HepG2 (cell line): ENCODE results near the gene HTR4. TPM values are rescaled to one million over a fixed set of nuclear protein-coding genes. Genes with fewer than 3 reads are reported as not detected.

Experiments used
- ATAC-seq: fragments of 200-7000 bp; cut with Tn5 transposase; 3 replicates; pipeline ENCODE4 v1.9.1; 2020; ENCODE audit warnings: mild to moderate bottlenecking, moderate library complexity
- BruUV-seq: library from RNA; stranded (reverse); fragments of 400-500 nt; replicated peaks from 2 replicates; lab custom pipeline; 2021; lab: Mats Ljungman, UMichigan
- CTCF ChIA-PET: fragments of 300-600 bp; formaldehyde crosslinking; extraction: SDS; loops from one replicate; lab custom pipeline; 2021; ENCODE audit warnings: low total read pairs, inconsistent platforms, low intra/inter-chr PET ratio; lab: Yijun Ruan, JAX
- POLR2A ChIA-PET: fragments of 350-600 bp; sonication (Branson Sonifier 250); formaldehyde crosslinking; loops from one replicate; lab custom pipeline; 2020; ENCODE audit warnings: antibody characterized with exemption, inconsistent platforms; lab: Yijun Ruan, JAX
- DNase-seq: peaks from one replicate; pipeline ENCODE4 v3.0.0-alpha.2; 2015; ENCODE audit warnings: low spot score
- FAIRE-seq: peaks from 3 replicates; lab custom pipeline; 2011; peaks lifted over from hg19 to GRCh38; lab: Jason Lieb, UNC
- H2AFZ ChIP-seq: one replicate; pipeline ENCODE4 v1.6.1; 2011; ENCODE audit warnings: low read length, inconsistent platforms
- H3K27ac ChIP-seq: fragments of 300-600 bp; 3 replicates; pipeline ENCODE4 v1.8.0; 2011; ENCODE audit warnings: mixed run types, mild to moderate bottlenecking, mixed read lengths, low read length, inconsistent platforms; ENCODE audit not compliant: insufficient read depth; ENCODE audit errors: extremely low read length
- H3K27me3 ChIP-seq, 2 experiments: fragments of 200-600 bp in 1 of 2; 2 replicates in 1 of 2; 3 replicates in 1 of 2; pipeline versions ENCODE4 v1.6.0 to v1.8.0; 2011; ENCODE audit warnings: low read length in 2 of 2, mild to moderate bottlenecking in 2 of 2, moderate library complexity in 2 of 2, inconsistent platforms in 1 of 2; ENCODE audit not compliant: insufficient read depth in 2 of 2, control insufficient read depth in 1 of 2
- H3K36me3 ChIP-seq, 2 experiments: fragments of 200-600 bp in 1 of 2; replicated peaks in 1 of 2; 2 replicates in 1 of 2; 3 replicates in 1 of 2; pipeline versions ENCODE4 v1.5.1 to v1.8.0; 2011; ENCODE audit warnings: low read length in 2 of 2, inconsistent platforms in 1 of 2; ENCODE audit not compliant: insufficient read depth in 2 of 2, control insufficient read depth in 1 of 2
- H3K4me1 ChIP-seq: 2 replicates; pipeline ENCODE4 v1.5.1; 2012; ENCODE audit warnings: low read length, inconsistent platforms; ENCODE audit not compliant: insufficient read depth
- H3K4me2 ChIP-seq: 2 replicates; pipeline ENCODE4 v1.6.0; 2011; ENCODE audit warnings: low read depth, low read length, inconsistent platforms
- H3K4me3 ChIP-seq, 3 experiments: fragments of 200-600 bp in 1 of 3; sonication (generic), shearing (Covaris generic) in 1 of 3; replicated peaks in 1 of 3; 2 replicates each; pipeline ENCODE4 v1.5.1; 2011 to 2016; ENCODE audit warnings: low read length in 3 of 3, inconsistent platforms in 2 of 3, low read depth in 2 of 3, mild to moderate bottlenecking in 2 of 3, control low read depth in 1 of 3, mixed read lengths in 1 of 3; ENCODE audit not compliant: insufficient read depth in 1 of 3
- H3K79me2 ChIP-seq: one replicate; pipeline ENCODE4 v1.6.1; 2011; ENCODE audit warnings: low read length, inconsistent platforms; ENCODE audit not compliant: insufficient read depth
- H3K9ac ChIP-seq: 2 replicates; pipeline ENCODE4 v1.6.0; 2011; ENCODE audit warnings: mild to moderate bottlenecking, low read depth, low read length, inconsistent platforms; ENCODE audit not compliant: insufficient read depth
- H3K9me3 ChIP-seq: 2 replicates; pipeline ENCODE4 v1.5.1; 2012; ENCODE audit warnings: mild to moderate bottlenecking, low read length
- H4K20me1 ChIP-seq: 2 replicates; pipeline ENCODE4 v1.6.0; 2011; ENCODE audit warnings: inconsistent platforms, mild to moderate bottlenecking, low read length, moderate library complexity; ENCODE audit not compliant: insufficient read depth
- KLF11 ChIP-seq: IDR thresholded peaks from 2 replicates; pipeline ENCODE4 v1.6.1; 2016; ENCODE audit warnings: missing compliant biosample characterization
- MIER3 ChIP-seq: IDR thresholded peaks from 2 replicates; pipeline ENCODE4 v1.6.1; 2016; ENCODE audit warnings: missing compliant biosample characterization, borderline replicate concordance
- MYPOP ChIP-seq: sonication (generic); formaldehyde crosslinking; IDR thresholded peaks from 2 replicates; pipeline ENCODE4 v1.8.1; 2023; ENCODE audit warnings: mild to moderate bottlenecking, moderate library complexity, missing genetic modification reagents
- NCOA1 ChIP-seq: sonication (generic); formaldehyde crosslinking; IDR thresholded peaks from 2 replicates; pipeline ENCODE4 v1.9.0; 2021; ENCODE audit warnings: missing genetic modification reagents
- POLR2G ChIP-seq: fragments of 200-400 bp; formaldehyde crosslinking; IDR thresholded peaks from 2 replicates; pipeline ENCODE4 v1.6.1; 2018; ENCODE audit warnings: mild to moderate bottlenecking, low read depth, low read length, moderate library complexity
- RBM22 ChIP-seq: fragments of 200-400 bp; formaldehyde crosslinking; optimal IDR thresholded peaks from 2 replicates; pipeline ENCODE3; 2017; ENCODE audit warnings: mild to moderate bottlenecking, low read length, moderate library complexity
- SETDB1 ChIP-seq: sonication (generic); formaldehyde crosslinking; IDR thresholded peaks from 2 replicates; pipeline ENCODE4 v1.5.1; 2020; ENCODE audit warnings: missing genetic modification reagents, mild to moderate bottlenecking, borderline replicate concordance
- ZNF281 ChIP-seq: sonication (generic); formaldehyde crosslinking; IDR thresholded peaks from 2 replicates; pipeline ENCODE4 v1.4.0; 2020; ENCODE audit warnings: missing genetic modification reagents, borderline replicate concordance
- ZNF331 ChIP-seq: sonication (generic); formaldehyde crosslinking; IDR thresholded peaks from 2 replicates; pipeline ENCODE4 v1.4.0; 2020; ENCODE audit warnings: missing genetic modification reagents
- ZNF460 ChIP-seq: sonication (generic); formaldehyde crosslinking; IDR thresholded peaks from 2 replicates; pipeline ENCODE4 v1.5.1; 2020; ENCODE audit warnings: missing genetic modification reagents, mild to moderate bottlenecking, borderline replicate concordance
- WGBS: methylation state at CpG from one replicate; pipeline ENCODE4 v1.1.6; 2017; ENCODE audit warnings: low lambda C conversion rate; 5-methylcytosine and 5-hydroxymethylcytosine counted together
- in situ Hi-C: cut with HindIII; loops from 2 replicates; pipeline ENCODE4 v1.10.0; 2017; ENCODE audit warnings: low pct_unique_long_range_greater_than_20kb; ENCODE audit not compliant: extremely low pct_ligation_motif_present
- intact Hi-C: fragments of 100-400 bp; cut with micrococcal nuclease; formaldehyde crosslinking; loops from one replicate; pipeline ENCODE4 v1.10.0; 2022; ENCODE audit not compliant: unreplicated experiment
- polyA plus RNA-seq, 8 experiments: library from polyadenylated mRNA; depleted of rRNA in 3 of 8; stranded (reverse) in 7 of 8; unstranded in 1 of 8; fragments of >200 nt; fragmentation: Illumina TruSeq in 4 of 8; extraction: Trizol in 4 of 8; gene quantifications; 2 replicates each; pipeline versions ENCODE4 v1.2.1 to v1.2.3, GENCODE V29; 2011 to 2016; ENCODE audit warnings: low read depth in 4 of 8, missing spikeins in 1 of 8, mixed read lengths in 1 of 8; ENCODE audit not compliant: insufficient read depth in 1 of 8
- total RNA-seq, 5 experiments: library from RNA; depleted of rRNA; stranded (reverse); fragments of >200 nt; fragmentation: Illumina TruSeq; extraction: Trizol; gene quantifications; 2 replicates each; pipeline ENCODE4 v1.2.3, GENCODE V29; 2016; ENCODE audit warnings: low read depth in 1 of 5
- TF ChIP-seq, protein P1 (sequence below): IDR thresholded peaks from 2 replicates; pipeline ENCODE4 v1.6.1; 2012; ENCODE audit warnings: low read depth, low read length, improper control_type of control experiment

The HTR4 gene
- total and polyA plus RNA-seq, 2 of the 13 experiments (the other 11 are each of a cell fraction or from before 2014, with no cell fraction given), result not detected

DNA sequence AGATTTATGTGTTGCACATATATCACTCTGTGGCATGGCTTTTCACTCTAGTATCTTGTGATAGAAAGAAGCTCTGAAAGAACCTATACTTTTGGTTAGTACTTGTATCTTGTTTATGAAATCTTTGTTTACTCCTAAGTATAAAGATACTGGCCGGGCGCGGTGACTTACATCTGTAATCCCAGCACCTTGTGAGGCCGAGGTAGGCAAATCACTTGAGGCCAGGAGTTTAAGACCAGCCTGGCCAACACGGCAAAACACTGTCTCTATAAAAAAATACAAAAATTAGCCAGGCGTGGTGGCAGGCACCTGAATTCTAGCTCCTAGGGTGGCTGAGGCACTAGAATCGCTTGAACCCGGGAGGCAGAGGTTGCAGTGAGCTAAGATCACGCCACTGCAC lies 141.8 kb downstream of the HTR4 start:
- FAIRE-seq, result no peak
- intact Hi-C loops, result no loop called here
- Histone ChIP-seq H2AFZ (no peak overlapping the region), H3K27ac (no peak overlapping the region), H3K4me2 (no peak overlapping the region), H3K4me1 (no peaks in the 10 kb centered on the region), H3K9ac (no peak overlapping the region), H3K36me3 (no peaks in the 10 kb centered on the region), H3K79me2 (no peaks in the 10 kb centered on the region), H4K20me1 (no peaks in the 10 kb centered on the region), H3K4me3 (no peak overlapping the region), H3K9me3 (no peaks in the 10 kb centered on the region), H3K27me3 (no peaks in the 10 kb centered on the region)
- ChIA-PET POLR2A (no interaction called here), CTCF (no interaction called here)
- in situ Hi-C loops, result no loop called here
- DNase-seq, result no peak
- no TSS peak for BruUV-seq
- 32% methylated on average over 7 of the region's 9 CpGs for WGBS
- no peak for ATAC-seq
- TF ChIP-seq ZNF331 (CRISPR knock-in tag) (no peak), KLF11 (CRISPR knock-in tag) (no peak), SETDB1 (CRISPR knock-in tag) (no peak), MYPOP (no peak), ZNF460 (CRISPR knock-in tag) (no peak), ZNF281 (CRISPR knock-in tag) (no peak), POLR2G (no peak), RBM22 (no peak), MIER3 (CRISPR knock-in tag) (no peak), NCOA1 (no peak)
- TF ChIP-seq, protein P1, sequence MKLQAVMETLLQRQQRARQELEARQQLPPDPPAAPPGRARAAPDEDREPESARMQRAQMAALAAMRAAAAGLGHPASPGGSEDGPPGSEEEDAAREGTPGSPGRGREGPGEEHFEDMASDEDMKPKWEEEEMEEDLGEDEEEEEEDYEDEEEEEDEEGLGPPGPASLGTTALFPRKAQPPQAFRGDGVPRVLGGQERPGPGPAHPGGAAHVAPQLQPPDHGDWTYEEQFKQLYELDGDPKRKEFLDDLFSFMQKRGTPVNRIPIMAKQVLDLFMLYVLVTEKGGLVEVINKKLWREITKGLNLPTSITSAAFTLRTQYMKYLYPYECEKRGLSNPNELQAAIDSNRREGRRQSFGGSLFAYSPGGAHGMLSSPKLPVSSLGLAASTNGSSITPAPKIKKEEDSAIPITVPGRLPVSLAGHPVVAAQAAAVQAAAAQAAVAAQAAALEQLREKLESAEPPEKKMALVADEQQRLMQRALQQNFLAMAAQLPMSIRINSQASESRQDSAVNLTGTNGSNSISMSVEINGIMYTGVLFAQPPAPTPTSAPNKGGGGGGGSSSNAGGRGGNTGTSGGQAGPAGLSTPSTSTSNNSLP, result no peak
